GM12878 (cell line): ENCODE data around the gene SRC. TPM values are rescaled to one million over a fixed set of nuclear protein-coding genes. Genes with fewer than 3 reads are reported as not detected.

Source experiments
- ATAC-seq: fragments of 200-7000 bp; cut with Tn5 transposase; 3 replicates; pipeline ENCODE4 v1.9.1; 2020; ENCODE audit warnings: mild to moderate bottlenecking, moderate library complexity
- BruUV-seq: library from RNA; stranded (reverse); fragments of 400-500 nt; replicated peaks from 2 replicates; lab custom pipeline; 2021; lab: Mats Ljungman, UMichigan
- CTCF ChIA-PET: fragments of 300-600 bp; sonication (Branson Sonifier 250); formaldehyde crosslinking; extraction: SDS; loops from one replicate; lab custom pipeline; 2021; ENCODE audit warnings: inconsistent platforms; lab: Yijun Ruan, JAX
- POLR2A ChIA-PET: fragments of 350-600 bp; formaldehyde crosslinking; extraction: SDS; loops from one replicate; lab custom pipeline; 2021; ENCODE audit warnings: inconsistent platforms; lab: Charles Lee
- RAD21 ChIA-PET: fragments of 300-600 bp; sonication (Branson Sonifier 250); formaldehyde crosslinking; loops from one replicate; lab custom pipeline; 2023; ENCODE audit warnings: antibody characterized with exemption; ENCODE audit not compliant: unreplicated experiment; lab: Charles Lee
- SMC1A ChIA-PET: fragments of 300-600 bp; sonication (Branson Sonifier 250); formaldehyde crosslinking; loops from one replicate; lab custom pipeline; 2023; ENCODE audit not compliant: unreplicated experiment, uncharacterized antibody; lab: Charles Lee
- DNase-seq: peaks from one replicate; pipeline ENCODE4 v3.0.0-alpha.2; 2011; ENCODE audit warnings: low read depth, low spot score
- FAIRE-seq: peaks from 3 replicates; lab custom pipeline; 2011; peaks lifted over from hg19 to GRCh38; lab: Jason Lieb, UNC
- H2AFZ ChIP-seq: 2 replicates; pipeline ENCODE4 v1.6.0; 2011; ENCODE audit warnings: low read depth, low read length, control low read depth; ENCODE audit not compliant: control insufficient read depth
- H3K27ac ChIP-seq: 2 replicates; pipeline ENCODE4 v1.5.1; 2011; ENCODE audit warnings: control low read depth; ENCODE audit not compliant: control insufficient read depth, insufficient read depth
- H3K27me3 ChIP-seq, 2 experiments: replicated peaks in 1 of 2; 2 replicates each; pipeline versions ENCODE4 v1.6.0 to v1.6.1; 2011; ENCODE audit warnings: low read length in 1 of 2; ENCODE audit not compliant: control insufficient read depth in 2 of 2, insufficient read depth in 2 of 2
- H3K36me3 ChIP-seq, 2 experiments: 2 replicates each; pipeline ENCODE4 v1.5.1; 2011; ENCODE audit warnings: low read length in 1 of 2; ENCODE audit not compliant: control insufficient read depth in 2 of 2, insufficient read depth in 2 of 2
- H3K4me1 ChIP-seq: 2 replicates; pipeline ENCODE4 v1.6.1; 2011; ENCODE audit warnings: mild to moderate bottlenecking, low read length, moderate library complexity, mixed read lengths; ENCODE audit not compliant: control insufficient read depth, insufficient read depth
- H3K4me2 ChIP-seq: 2 replicates; pipeline ENCODE4 v1.6.0; 2011; ENCODE audit warnings: control low read depth; ENCODE audit not compliant: control insufficient read depth, insufficient read depth
- H3K4me3 ChIP-seq: fragments of 200-600 bp; sonication (generic); 2 replicates; pipeline ENCODE4 v1.5.1; 2016
- H3K79me2 ChIP-seq: 2 replicates; pipeline ENCODE4 v1.6.0; 2011; ENCODE audit warnings: low read length; ENCODE audit not compliant: control insufficient read depth, insufficient read depth
- H3K9ac ChIP-seq: 2 replicates; pipeline ENCODE4 v1.8.0; 2011; ENCODE audit warnings: low read length, control low read depth, mixed read lengths; ENCODE audit not compliant: control insufficient read depth, insufficient read depth
- H3K9me3 ChIP-seq: replicated peaks from 3 replicates; pipeline ENCODE4 v1.5.1; 2011; ENCODE audit warnings: mild to moderate bottlenecking, low read length; ENCODE audit not compliant: control insufficient read depth, insufficient read depth
- H4K20me1 ChIP-seq: 2 replicates; pipeline ENCODE4 v1.6.0; 2011; ENCODE audit not compliant: control insufficient read depth, insufficient read depth
- BCLAF1 ChIP-seq: fragments of 450-650 bp; IDR thresholded peaks from 2 replicates; pipeline ENCODE4 v1.6.1; 2017; ENCODE audit warnings: antibody characterized with exemption, mild to moderate bottlenecking, moderate library complexity
- CHD2 ChIP-seq: IDR thresholded peaks from 2 replicates; pipeline ENCODE4 v1.6.1; 2011; ENCODE audit warnings: low read depth, low read length, improper control_type of control experiment, borderline replicate concordance
- HCFC1 ChIP-seq: fragments of 150-350 bp; IDR thresholded peaks from 2 replicates; pipeline ENCODE4 v1.6.1; 2014; ENCODE audit warnings: low read length
- NRF1 ChIP-seq: conservative IDR thresholded peaks from 2 replicates; pipeline ENCODE4 v1.6.1; 2011; ENCODE audit warnings: mild to moderate bottlenecking, low read depth, low read length, improper control_type of control experiment
- RELA ChIP-seq: fragments of 450-650 bp; IDR thresholded peaks from 2 replicates; pipeline ENCODE4 v1.8.0; 2014; ENCODE audit warnings: borderline replicate concordance; ENCODE audit not compliant: partially characterized antibody
- SRF ChIP-seq, 2 experiments: IDR thresholded peaks; 2 replicates each; pipeline ENCODE4 v1.6.1; 2011; ENCODE audit warnings: low read depth in 2 of 2, low read length in 2 of 2, mild to moderate bottlenecking in 1 of 2, moderate library complexity in 1 of 2
- SUZ12 ChIP-seq: fragments of 200-600 bp; sonication (generic); IDR thresholded peaks from one replicate; pipeline ENCODE4 v1.6.1; 2018; ENCODE audit warnings: antibody characterized with exemption, mild to moderate bottlenecking; ENCODE audit not compliant: unreplicated experiment
- ZNF384 ChIP-seq: IDR thresholded peaks from 2 replicates; pipeline ENCODE4 v1.6.1; 2012; ENCODE audit warnings: low read depth, mild to moderate bottlenecking, low read length, improper control_type of control experiment, borderline replicate concordance
- ZSCAN29 ChIP-seq: fragments of 450-650 bp; IDR thresholded peaks from 2 replicates; pipeline ENCODE4 v1.6.1; 2017; ENCODE audit warnings: mild to moderate bottlenecking, moderate library complexity
- WGBS: methylation state at CpG from one replicate; pipeline ENCODE4 v1.1.6; 2016; ENCODE audit warnings: low lambda C conversion rate; ENCODE audit not compliant: insufficient replicate concordance, insufficient coverage; ENCODE audit errors: missing lambda C conversion rate; 5-methylcytosine and 5-hydroxymethylcytosine counted together
- in situ Hi-C: fragments of 300-500 bp; cut with MboI; formaldehyde crosslinking; loops from 9 replicates; pipeline ENCODE4 v1.14.3; 2018; ENCODE audit warnings: mixed read lengths
- intact Hi-C: fragments of 100-400 bp; cut with micrococcal nuclease; formaldehyde crosslinking; loops from one replicate; pipeline ENCODE4 v1.14.2; 2022; ENCODE audit not compliant: unreplicated experiment
- polyA plus RNA-seq, 11 experiments: library from polyadenylated mRNA; depleted of rRNA in 4 of 11; unstranded in 6 of 11; stranded (reverse) in 5 of 11; fragments of >200 nt; fragmentation: Nextera tagmentation in 4 of 11; fragmentation: Illumina TruSeq in 1 of 11; extraction: Ambion mirVana in 4 of 11; extraction: Trizol in 1 of 11; gene quantifications; 1 replicate in 1 of 11; 2 replicates in 10 of 11; pipeline versions ENCODE4 v1.2.1 to v1.2.3, GENCODE V29; 2011 to 2016; ENCODE audit warnings: inconsistent platforms in 2 of 11, missing spikeins in 2 of 11, low read depth in 1 of 11
- total RNA-seq, 4 experiments: library from RNA; depleted of rRNA in 3 of 4; stranded (reverse); fragments of >200 nt in 3 of 4; fragmentation: Illumina TruSeq in 1 of 4; extraction: Trizol in 1 of 4; gene quantifications; 2 replicates each; pipeline versions ENCODE4 v1.2.1 to v1.2.3, GENCODE V29; 2013 to 2021

The SRC gene
- total and polyA plus RNA-seq, 10 of the 15 experiments (the other 5 are each of a cell fraction or from before 2014, with no cell fraction given), result 0.60 to 71.3 (median 27.2) TPM

- Histone ChIP-seq H4K20me1 (no peaks in the 10 kb centered on the region), H3K27ac (no peak overlapping the region), H3K36me3 (peaks cover 29 to 72% of the 10 kb centered on the region in 2 experiments), H3K9ac (no peak overlapping the region), H3K4me2 (no peak overlapping the region), H3K27me3 (no peaks in the 10 kb centered on the region), H3K9me3 (no peaks in the 10 kb centered on the region), H2AFZ (no peak overlapping the region), H3K4me1 (peaks cover 4% of the 10 kb centered on the region), H3K4me3 (no peak overlapping the region), H3K79me2 (no peaks in the 10 kb centered on the region; the same call in none of the 2 replicates)
- ChIA-PET RAD21 (interaction anchor here (0.8 kb wide), 1 partner anchor 11 kb away, joined by 3 read pairs; no protein-coding TSS in a partner anchor), POLR2A (no interaction called here), CTCF (interaction anchor here (0.7 kb wide), 1 partner anchor 144 kb away, joined by 3 read pairs; no protein-coding TSS in a partner anchor), SMC1A (interaction anchor here (0.5 to 1.6 kb wide), 2 partner anchors 113 to 120 kb away, joined by 3 to 4 read pairs; no protein-coding TSS in a partner anchor)
- DNase-seq, result no peak
- WGBS, result 95% methylated on average over 12 of the region's 12 CpGs
- ATAC-seq, result no peak
- TF ChIP-seq RELA (no peak), ZNF384 (no peak), ZSCAN29 (no peak), BCLAF1 (no peak), NRF1 (no peak), HCFC1 (no peak), CHD2 (no peak), SUZ12 (no peak), SRF (IDR thresholded peaks at IDR 0.05; ENCODE audit: low read depth in 2 of 2, low read length in 2 of 2) (no peak)
- in situ Hi-C loops, result no loop called here
- FAIRE-seq, result no peak
- intact Hi-C loops, result no loop called here
- BruUV-seq, result no TSS peak
Measured at GRCh38 chr20:37389241-37389747, 43.4 kb downstream of the SRC start.
